Measurements from ENCODE around the gene AK1. TPM values are rescaled to one million over a fixed set of nuclear protein-coding genes. Genes with fewer than 3 reads are reported as not detected.

Gene AK1
- total and polyA plus RNA-seq, 2 experiments from 2014 or later = 16.2 to 35.5 TPM

DNA sequence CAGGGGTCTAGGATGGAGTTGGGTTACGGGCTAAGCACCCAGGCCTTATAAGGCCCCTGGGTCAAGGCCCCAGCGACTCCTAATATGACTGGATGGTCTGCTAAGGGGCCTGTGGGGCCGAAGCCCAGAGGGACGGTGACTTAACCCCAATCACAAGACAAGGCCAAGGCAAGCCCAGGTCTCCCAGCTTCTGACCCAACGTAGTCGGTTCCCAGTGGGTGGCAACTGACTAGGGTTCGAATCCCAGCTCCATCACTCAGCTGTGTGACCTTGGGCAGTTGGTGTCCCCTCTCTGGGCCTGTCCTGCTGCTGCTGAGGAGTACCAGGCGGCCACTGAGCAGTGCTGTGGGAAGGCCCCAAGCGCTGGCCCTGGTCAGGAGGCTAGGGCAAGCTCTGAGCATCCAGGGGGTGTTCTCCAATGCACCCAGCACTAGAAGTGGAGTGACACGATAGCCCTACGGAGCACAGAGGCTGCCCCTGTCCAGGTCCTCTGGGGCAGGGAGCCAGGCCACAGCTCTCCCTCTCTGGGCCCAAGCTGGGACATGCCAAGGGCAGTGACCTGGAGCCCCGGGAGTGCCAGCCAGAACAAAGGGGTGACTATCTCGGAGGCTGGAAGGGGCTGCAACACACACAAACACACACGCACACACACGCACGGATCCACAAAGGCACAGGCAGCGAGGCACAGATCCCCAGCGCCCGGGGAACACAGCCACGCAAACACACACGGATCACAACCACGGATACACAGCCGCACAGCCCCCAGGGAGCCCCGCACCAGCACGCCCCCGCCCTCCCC is 512 bp downstream of the AK1 start:
- peaks cover 8% of the 10 kb centered on the region; the same call in 2 of the 3 replicates for H3K4me1 Mint-ChIP-seq
- H2AFZ ChIP-seq = peak overlapping the region; percentile 91
- peaks cover 21% of the 10 kb centered on the region for H3K27me3 Mint-ChIP-seq (ENCODE audit: insufficient read depth, low read depth, poor library complexity)
- no peaks in the 10 kb centered on the region for H3K9me2 ChIP-seq (ENCODE audit: insufficient read depth)
- no peak overlapping the region for H3K27ac ChIP-seq (ENCODE audit: low read depth)
- H3K4me2 ChIP-seq = peak overlapping the region; percentile 92
- 0 out of 2 replicates have a peak, but pooled peaks cover 6% of the 10 kb centered on the region for H3K27me3 ChIP-seq (ENCODE audit: insufficient read depth)
- peaks cover 5% of the 10 kb centered on the region for H3K4me1 ChIP-seq (ENCODE audit: insufficient read depth)
- ATAC-seq (peak; percentile 36), DNase-seq (ENCODE audit: low spot score) (no peak)
- H3K4me3 Mint-ChIP-seq = peak overlapping the region; percentile 89
- H3K36me3 ChIP-seq (ENCODE audit: insufficient read depth) = no peaks in the 10 kb centered on the region
- H3K9me3 Mint-ChIP-seq = no peaks in the 10 kb centered on the region
- TF ChIP-seq ZNF331 (CRISPR knock-in tag; IDR thresholded peaks at IDR 0.05; ENCODE audit: low read depth) = no peak
- H3K36me3 Mint-ChIP-seq (ENCODE audit: low read depth) = no peaks in the 10 kb centered on the region
- H3K4me3 ChIP-seq = peak overlapping the region; percentile 73
- 0 out of 2 replicates have a peak overlapping the region, but pooled peaks have one; percentile 56 for H3K27ac Mint-ChIP-seq
- H4K20me1 ChIP-seq (replicated peaks; ENCODE audit: insufficient read depth) = no peaks in the 10 kb centered on the region
- H3K79me2 ChIP-seq (replicated peaks; ENCODE audit: insufficient read depth) = no peaks in the 10 kb centered on the region
- peaks cover 16% of the 10 kb centered on the region; the same call in 1 of the 2 replicates for H3F3A ChIP-seq (replicated peaks; ENCODE audit: low read depth)

DNA sequence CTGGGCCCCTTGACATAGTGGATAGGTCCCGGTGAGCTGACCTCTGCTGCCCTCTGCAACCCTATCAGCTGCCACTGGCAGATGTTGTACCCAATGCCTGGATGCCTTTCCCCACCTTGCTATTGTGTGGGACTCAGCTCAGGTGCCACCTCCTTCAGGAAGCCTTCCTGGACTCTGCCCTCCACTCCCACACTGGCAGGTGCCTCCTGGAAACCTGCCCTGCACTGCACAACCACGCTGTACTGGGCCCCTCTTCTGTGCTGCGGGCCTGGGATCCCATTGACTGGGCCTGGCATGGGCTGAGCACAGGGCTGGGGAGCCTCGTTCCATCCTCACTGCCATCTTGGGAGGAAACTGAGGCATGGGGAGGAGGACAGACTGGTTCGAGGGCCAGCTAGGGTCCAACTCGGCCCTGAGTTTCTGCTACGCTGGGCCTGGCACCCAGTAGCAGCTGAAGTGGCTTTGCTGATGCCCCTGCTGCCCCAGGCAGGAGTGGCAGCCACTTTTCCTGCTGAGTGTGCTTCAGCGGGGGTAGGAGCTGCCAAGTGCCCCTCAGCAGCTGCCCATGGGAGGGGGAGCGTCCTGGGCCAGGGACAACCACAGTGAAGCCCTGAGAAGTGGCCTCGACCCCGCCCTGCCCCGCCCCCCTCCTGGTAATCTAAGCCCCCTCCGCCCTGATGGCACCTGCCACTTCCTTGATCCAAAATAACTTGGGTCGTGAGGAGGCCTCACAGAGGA is 1.3 kb downstream of the AK1 start:
- no peaks in the 10 kb centered on the region for H3K9me2 ChIP-seq (ENCODE audit: insufficient read depth)
- peaks cover 29% of the 10 kb centered on the region for H3K27me3 Mint-ChIP-seq (ENCODE audit: insufficient read depth, low read depth, poor library complexity)
- DNase-seq (ENCODE audit: low spot score) (no peak), ATAC-seq (no peak)
- no peaks in the 10 kb centered on the region for H3K36me3 Mint-ChIP-seq (ENCODE audit: low read depth)
- H3F3A ChIP-seq (replicated peaks; ENCODE audit: low read depth) = peaks cover 16% of the 10 kb centered on the region; the same call in 1 of the 2 replicates
- no peak overlapping the region for H3K27ac ChIP-seq (ENCODE audit: low read depth)
- H3K27ac Mint-ChIP-seq = no peak overlapping the region
- H3K9me3 Mint-ChIP-seq = no peaks in the 10 kb centered on the region
- H3K4me1 ChIP-seq (ENCODE audit: insufficient read depth) = peaks cover 5% of the 10 kb centered on the region
- no peaks in the 10 kb centered on the region for H3K36me3 ChIP-seq (ENCODE audit: insufficient read depth)
- H3K4me3 Mint-ChIP-seq = no peak overlapping the region
- H3K4me3 ChIP-seq = no peak overlapping the region
- no peak overlapping the region for H3K4me2 ChIP-seq
- H3K79me2 ChIP-seq (replicated peaks; ENCODE audit: insufficient read depth) = no peaks in the 10 kb centered on the region
- 0 out of 2 replicates have a peak, but pooled peaks cover 6% of the 10 kb centered on the region for H3K27me3 ChIP-seq (ENCODE audit: insufficient read depth)
- H2AFZ ChIP-seq = no peak overlapping the region
- H3K4me1 Mint-ChIP-seq = peaks cover 8% of the 10 kb centered on the region; the same call in 2 of the 3 replicates
- no peaks in the 10 kb centered on the region for H4K20me1 ChIP-seq (replicated peaks; ENCODE audit: insufficient read depth)
- TF ChIP-seq ZNF114 (CRISPR knock-in tag; IDR thresholded peaks at IDR 0.05) (no peak), JUNB (IDR thresholded peaks at IDR 0.05; ENCODE audit: unreplicated experiment) (no peak), EZH2phosphoT487 (IDR thresholded peaks at IDR 0.05; ENCODE audit: unreplicated experiment) (no peak), POLR2AphosphoS5 (IDR thresholded peaks at IDR 0.05; ENCODE audit: low read depth) (no peak), STAT1 (IDR thresholded peaks at IDR 0.05; ENCODE audit: unreplicated experiment) (no peak), NANOG (IDR thresholded peaks at IDR 0.05; ENCODE audit: borderline replicate concordance) (no peak), EZH2 (IDR thresholded peaks at IDR 0.05; ENCODE audit: low read depth, unreplicated experiment) (no peak)
- TF ChIP-seq, protein P1, sequence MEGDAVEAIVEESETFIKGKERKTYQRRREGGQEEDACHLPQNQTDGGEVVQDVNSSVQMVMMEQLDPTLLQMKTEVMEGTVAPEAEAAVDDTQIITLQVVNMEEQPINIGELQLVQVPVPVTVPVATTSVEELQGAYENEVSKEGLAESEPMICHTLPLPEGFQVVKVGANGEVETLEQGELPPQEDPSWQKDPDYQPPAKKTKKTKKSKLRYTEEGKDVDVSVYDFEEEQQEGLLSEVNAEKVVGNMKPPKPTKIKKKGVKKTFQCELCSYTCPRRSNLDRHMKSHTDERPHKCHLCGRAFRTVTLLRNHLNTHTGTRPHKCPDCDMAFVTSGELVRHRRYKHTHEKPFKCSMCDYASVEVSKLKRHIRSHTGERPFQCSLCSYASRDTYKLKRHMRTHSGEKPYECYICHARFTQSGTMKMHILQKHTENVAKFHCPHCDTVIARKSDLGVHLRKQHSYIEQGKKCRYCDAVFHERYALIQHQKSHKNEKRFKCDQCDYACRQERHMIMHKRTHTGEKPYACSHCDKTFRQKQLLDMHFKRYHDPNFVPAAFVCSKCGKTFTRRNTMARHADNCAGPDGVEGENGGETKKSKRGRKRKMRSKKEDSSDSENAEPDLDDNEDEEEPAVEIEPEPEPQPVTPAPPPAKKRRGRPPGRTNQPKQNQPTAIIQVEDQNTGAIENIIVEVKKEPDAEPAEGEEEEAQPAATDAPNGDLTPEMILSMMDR (conservative IDR thresholded peaks at IDR 0.05; ENCODE audit: low read depth in 2 of 2) = no peak
- TF ChIP-seq, protein P2, sequence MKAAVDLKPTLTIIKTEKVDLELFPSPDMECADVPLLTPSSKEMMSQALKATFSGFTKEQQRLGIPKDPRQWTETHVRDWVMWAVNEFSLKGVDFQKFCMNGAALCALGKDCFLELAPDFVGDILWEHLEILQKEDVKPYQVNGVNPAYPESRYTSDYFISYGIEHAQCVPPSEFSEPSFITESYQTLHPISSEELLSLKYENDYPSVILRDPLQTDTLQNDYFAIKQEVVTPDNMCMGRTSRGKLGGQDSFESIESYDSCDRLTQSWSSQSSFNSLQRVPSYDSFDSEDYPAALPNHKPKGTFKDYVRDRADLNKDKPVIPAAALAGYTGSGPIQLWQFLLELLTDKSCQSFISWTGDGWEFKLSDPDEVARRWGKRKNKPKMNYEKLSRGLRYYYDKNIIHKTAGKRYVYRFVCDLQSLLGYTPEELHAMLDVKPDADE (IDR thresholded peaks at IDR 0.05) = no peak
- TF ChIP-seq, protein P3, sequence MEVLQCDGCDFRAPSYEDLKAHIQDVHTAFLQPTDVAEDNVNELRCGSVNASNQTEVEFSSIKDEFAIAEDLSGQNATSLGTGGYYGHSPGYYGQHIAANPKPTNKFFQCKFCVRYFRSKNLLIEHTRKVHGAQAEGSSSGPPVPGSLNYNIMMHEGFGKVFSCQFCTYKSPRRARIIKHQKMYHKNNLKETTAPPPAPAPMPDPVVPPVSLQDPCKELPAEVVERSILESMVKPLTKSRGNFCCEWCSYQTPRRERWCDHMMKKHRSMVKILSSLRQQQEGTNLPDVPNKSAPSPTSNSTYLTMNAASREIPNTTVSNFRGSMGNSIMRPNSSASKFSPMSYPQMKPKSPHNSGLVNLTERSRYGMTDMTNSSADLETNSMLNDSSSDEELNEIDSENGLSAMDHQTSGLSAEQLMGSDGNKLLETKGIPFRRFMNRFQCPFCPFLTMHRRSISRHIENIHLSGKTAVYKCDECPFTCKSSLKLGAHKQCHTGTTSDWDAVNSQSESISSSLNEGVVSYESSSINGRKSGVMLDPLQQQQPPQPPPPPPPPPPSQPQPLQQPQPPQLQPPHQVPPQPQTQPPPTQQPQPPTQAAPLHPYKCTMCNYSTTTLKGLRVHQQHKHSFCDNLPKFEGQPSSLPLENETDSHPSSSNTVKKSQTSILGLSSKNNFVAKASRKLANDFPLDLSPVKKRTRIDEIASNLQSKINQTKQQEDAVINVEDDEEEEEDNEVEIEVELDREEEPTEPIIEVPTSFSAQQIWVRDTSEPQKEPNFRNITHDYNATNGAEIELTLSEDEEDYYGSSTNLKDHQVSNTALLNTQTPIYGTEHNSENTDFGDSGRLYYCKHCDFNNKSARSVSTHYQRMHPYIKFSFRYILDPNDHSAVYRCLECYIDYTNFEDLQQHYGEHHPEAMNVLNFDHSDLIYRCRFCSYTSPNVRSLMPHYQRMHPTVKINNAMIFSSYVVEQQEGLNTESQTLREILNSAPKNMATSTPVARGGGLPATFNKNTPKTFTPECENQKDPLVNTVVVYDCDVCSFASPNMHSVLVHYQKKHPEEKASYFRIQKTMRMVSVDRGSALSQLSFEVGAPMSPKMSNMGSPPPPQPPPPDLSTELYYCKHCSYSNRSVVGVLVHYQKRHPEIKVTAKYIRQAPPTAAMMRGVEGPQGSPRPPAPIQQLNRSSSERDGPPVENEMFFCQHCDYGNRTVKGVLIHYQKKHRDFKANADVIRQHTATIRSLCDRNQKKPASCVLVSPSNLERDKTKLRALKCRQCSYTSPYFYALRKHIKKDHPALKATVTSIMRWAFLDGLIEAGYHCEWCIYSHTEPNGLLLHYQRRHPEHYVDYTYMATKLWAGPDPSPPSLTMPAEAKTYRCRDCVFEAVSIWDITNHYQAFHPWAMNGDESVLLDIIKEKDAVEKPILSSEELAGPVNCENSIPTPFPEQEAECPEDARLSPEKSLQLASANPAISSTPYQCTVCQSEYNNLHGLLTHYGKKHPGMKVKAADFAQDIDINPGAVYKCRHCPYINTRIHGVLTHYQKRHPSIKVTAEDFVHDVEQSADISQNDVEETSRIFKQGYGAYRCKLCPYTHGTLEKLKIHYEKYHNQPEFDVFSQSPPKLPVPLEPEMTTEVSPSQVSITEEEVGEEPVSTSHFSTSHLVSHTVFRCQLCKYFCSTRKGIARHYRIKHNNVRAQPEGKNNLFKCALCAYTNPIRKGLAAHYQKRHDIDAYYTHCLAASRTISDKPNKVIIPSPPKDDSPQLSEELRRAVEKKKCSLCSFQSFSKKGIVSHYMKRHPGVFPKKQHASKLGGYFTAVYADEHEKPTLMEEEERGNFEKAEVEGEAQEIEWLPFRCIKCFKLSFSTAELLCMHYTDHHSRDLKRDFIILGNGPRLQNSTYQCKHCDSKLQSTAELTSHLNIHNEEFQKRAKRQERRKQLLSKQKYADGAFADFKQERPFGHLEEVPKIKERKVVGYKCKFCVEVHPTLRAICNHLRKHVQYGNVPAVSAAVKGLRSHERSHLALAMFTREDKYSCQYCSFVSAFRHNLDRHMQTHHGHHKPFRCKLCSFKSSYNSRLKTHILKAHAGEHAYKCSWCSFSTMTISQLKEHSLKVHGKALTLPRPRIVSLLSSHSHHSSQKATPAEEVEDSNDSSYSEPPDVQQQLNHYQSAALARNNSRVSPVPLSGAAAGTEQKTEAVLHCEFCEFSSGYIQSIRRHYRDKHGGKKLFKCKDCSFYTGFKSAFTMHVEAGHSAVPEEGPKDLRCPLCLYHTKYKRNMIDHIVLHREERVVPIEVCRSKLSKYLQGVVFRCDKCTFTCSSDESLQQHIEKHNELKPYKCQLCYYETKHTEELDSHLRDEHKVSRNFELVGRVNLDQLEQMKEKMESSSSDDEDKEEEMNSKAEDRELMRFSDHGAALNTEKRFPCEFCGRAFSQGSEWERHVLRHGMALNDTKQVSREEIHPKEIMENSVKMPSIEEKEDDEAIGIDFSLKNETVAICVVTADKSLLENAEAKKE (CRISPR knock-in tag; IDR thresholded peaks at IDR 0.05) = no peak

Measured in GM23338 (cell line).